GM18508 (cell line): ENCODE measurements around the gene FAT1.

Experiments used
- ATAC-seq: cut with Tn5 transposase; IDR thresholded peaks from one replicate; pipeline ENCODE4 v1.9.1; 2021; ENCODE audit warnings: moderate number of reproducible peaks; ENCODE audit not compliant: insufficient read depth, unreplicated experiment

FAT1 gene

GRCh38 chr4:186591651-186592050 is 132.0 kb downstream of the FAT1 start:
- ATAC-seq: no peak

GRCh38 chr4:186588503-186588902 is 135.2 kb downstream of the FAT1 start:
- ATAC-seq: no peak

- no peak for ATAC-seq
Observed at GRCh38 chr4:186587416-186588018, 136.1 kb downstream of the FAT1 start.

- ATAC-seq: no peak
Observed at GRCh38 chr4:186586205-186586604, 137.5 kb downstream of the FAT1 start.

- ATAC-seq: no peak
Observed at GRCh38 chr4:186584912-186585311, 138.7 kb downstream of the FAT1 start.

- no peak for ATAC-seq
Observed at GRCh38 chr4:186581421-186581820, 142.2 kb downstream of the FAT1 start.

GRCh38 chr4:186580669-186581068 is 143.0 kb downstream of the FAT1 start:
- ATAC-seq: no peak

- no peak for ATAC-seq
Observed at GRCh38 chr4:186570193-186570996, 153.3 kb downstream of the FAT1 start.

- ATAC-seq: no peak
Observed at GRCh38 chr4:186569533-186570192, 154.0 kb downstream of the FAT1 start.

GRCh38 chr4:186566068-186566467 is 157.6 kb downstream of the FAT1 start:
- no peak for ATAC-seq

GRCh38 chr4:186563761-186564160 is 159.9 kb downstream of the FAT1 start:
- no peak for ATAC-seq

GRCh38 chr4:186561748-186562147 is 161.9 kb downstream of the FAT1 start:
- no peak for ATAC-seq

GRCh38 chr4:186560647-186561046 is 163.0 kb downstream of the FAT1 start:
- no peak for ATAC-seq

GRCh38 chr4:186557486-186557885 is 166.2 kb downstream of the FAT1 start:
- ATAC-seq: no peak

- ATAC-seq: no peak
Observed at GRCh38 chr4:186557061-186557460, 166.6 kb downstream of the FAT1 start.

GRCh38 chr4:186554914-186555827 is 168.5 kb downstream of the FAT1 start, which contains the start of gene MTNR1A:
TSS of gene MTNR1A (minus strand) at chr4:186555567. CDS start at chr4:186555365, 202 bp downstream.
- ATAC-seq: no peak

- no peak for ATAC-seq
Observed at GRCh38 chr4:186554539-186554913, 169.1 kb downstream of the FAT1 start.

- ATAC-seq: no peak
Observed at GRCh38 chr4:186553717-186554116, 169.9 kb downstream of the FAT1 start.

- ATAC-seq: no peak
Observed at GRCh38 chr4:186551849-186552248, 171.8 kb downstream of the FAT1 start.

- no peak for ATAC-seq
Observed at GRCh38 chr4:186545436-186545835, 178.2 kb downstream of the FAT1 start.
